Left ventricle myocardium inferior (tissue), 1 donor: Measurements from ENCODE around the gene HBD. TPM values are rescaled to one million over a fixed set of nuclear protein-coding genes. Genes with fewer than 3 reads are reported as not detected.

Experiments
- DNase-seq: peaks from one replicate; pipeline ENCODE4 v3.0.0-alpha.2; 2020
- H3K27ac ChIP-seq: fragments of 200-600 bp; replicated peaks from 2 replicates; pipeline ENCODE4 v1.8.0; 2021
- H3K27me3 ChIP-seq: fragments of 200-600 bp; 2 replicates; pipeline ENCODE4 v1.8.0; 2021; ENCODE audit warnings: low read depth
- H3K36me3 ChIP-seq: fragments of 200-600 bp; 2 replicates; pipeline ENCODE4 v1.8.0; 2021
- H3K4me1 ChIP-seq: fragments of 200-600 bp; 2 replicates; pipeline ENCODE4 v1.8.0; 2021
- H3K4me3 ChIP-seq: fragments of 200-600 bp; 2 replicates; pipeline ENCODE4 v1.8.0; 2021; ENCODE audit warnings: mild to moderate bottlenecking, moderate library complexity
- H3K9me3 ChIP-seq: fragments of 200-600 bp; replicated peaks from 2 replicates; pipeline ENCODE4 v1.8.0; 2021
- CTCF ChIP-seq: fragments of 200-600 bp; IDR thresholded peaks from 2 replicates; pipeline ENCODE4 v1.8.0; 2021; ENCODE audit warnings: antibody characterized with exemption, mild to moderate bottlenecking, borderline replicate concordance
- intact Hi-C: fragments of 100-400 bp; cut with micrococcal nuclease; formaldehyde crosslinking; loops from one replicate; pipeline ENCODE4 v1.11.0; 2022
- total RNA-seq: library from RNA; stranded (reverse); fragmentation: NEBNext Ultra II Directional; extraction: Animal tissue kit (Norgen Biotek cat#: 25700); gene quantifications from one replicate; pipeline ENCODE4 v1.2.1, GENCODE V29; 2021
- donor health status: DM: no; HTN: yes; CAD: no; lungs with severe emphysema.

HBD gene
- total RNA-seq, 1 donor from 2014 or later: not detected

- Histone ChIP-seq H3K36me3 (no peaks in the 10 kb centered on the region), H3K27ac (no peak overlapping the region), H3K4me3 (no peak overlapping the region), H3K4me1 (no peaks in the 10 kb centered on the region), H3K9me3 (no peaks in the 10 kb centered on the region), H3K27me3 (peaks cover 11% of the 10 kb centered on the region)
- no peak for DNase-seq
- no peak for TF ChIP-seq CTCF
- intact Hi-C loops: no loop called here
These were observed 3.2 kb downstream of the HBD start for GRCh38 chr11:5231111-5231510.

GRCh38 chr11:5230266-5230665 is 4.0 kb downstream of the HBD start:
- Histone ChIP-seq H3K27ac (no peak overlapping the region), H3K9me3 (no peaks in the 10 kb centered on the region), H3K27me3 (peaks cover 11% of the 10 kb centered on the region), H3K4me3 (no peak overlapping the region), H3K36me3 (no peaks in the 10 kb centered on the region), H3K4me1 (no peaks in the 10 kb centered on the region)
- no peak for DNase-seq
- no peak for TF ChIP-seq CTCF
- intact Hi-C loops: no loop called here

- intact Hi-C loops: no loop called here
- Histone ChIP-seq H3K27me3 (peaks cover 11% of the 10 kb centered on the region), H3K4me1 (no peaks in the 10 kb centered on the region), H3K36me3 (no peaks in the 10 kb centered on the region), H3K4me3 (no peak overlapping the region), H3K9me3 (no peaks in the 10 kb centered on the region), H3K27ac (no peak overlapping the region)
- no peak for TF ChIP-seq CTCF
- no peak for DNase-seq
These were observed 4.5 kb downstream of the HBD start for GRCh38 chr11:5229796-5230195.

- TF ChIP-seq CTCF: no peak
- Histone ChIP-seq H3K4me3 (no peak overlapping the region), H3K27me3 (peaks cover 11% of the 10 kb centered on the region), H3K27ac (no peak overlapping the region), H3K36me3 (no peaks in the 10 kb centered on the region), H3K9me3 (no peaks in the 10 kb centered on the region), H3K4me1 (no peaks in the 10 kb centered on the region)
- intact Hi-C loops: no loop called here
- no peak for DNase-seq
These were observed 4.9 kb downstream of the HBD start for GRCh38 chr11:5229356-5229755.

- Histone ChIP-seq H3K27me3 (peaks cover 11% of the 10 kb centered on the region), H3K36me3 (no peaks in the 10 kb centered on the region), H3K4me3 (no peak overlapping the region), H3K4me1 (no peaks in the 10 kb centered on the region), H3K9me3 (no peaks in the 10 kb centered on the region), H3K27ac (no peak overlapping the region)
- intact Hi-C loops: no loop called here
- no peak for TF ChIP-seq CTCF
- DNase-seq: no peak
These were observed 6.2 kb downstream of the HBD start for GRCh38 chr11:5228124-5228523.

GRCh38 chr11:5227681-5228080 is 6.6 kb downstream of the HBD start:
- no peaks in the 10 kb centered on the region for H3K9me3 ChIP-seq
- intact Hi-C loops: no loop called here

More at GRCh38 chr11:5227681-5228080, 6.6 kb downstream of the HBD start:
- Histone ChIP-seq H3K27me3 (peaks cover 11% of the 10 kb centered on the region), H3K27ac (no peak overlapping the region), H3K4me3 (no peak overlapping the region), H3K36me3 (no peaks in the 10 kb centered on the region), H3K4me1 (no peaks in the 10 kb centered on the region)
- no peak for TF ChIP-seq CTCF
- no peak for DNase-seq
